GM12801 (cell line): ENCODE results near the gene FBH1.

Source experiments
- CTCF ChIP-seq: IDR thresholded peaks from one replicate; pipeline ENCODE4 v1.5.1; 2011; ENCODE audit warnings: control low read depth; ENCODE audit not compliant: insufficient read length; ENCODE audit errors: extremely low read depth

The FBH1 gene

GRCh38 chr10:5873515-5873995 lies 16.5 kb upstream of the FBH1 start:
- no peak for TF ChIP-seq CTCF

- TF ChIP-seq CTCF, result no peak
Observed at GRCh38 chr10:5876181-5876768, 13.8 kb upstream of the FBH1 start.

- TF ChIP-seq CTCF, result no peak
Observed at GRCh38 chr10:5882961-5883360, 7.1 kb upstream of the FBH1 start.

DNA sequence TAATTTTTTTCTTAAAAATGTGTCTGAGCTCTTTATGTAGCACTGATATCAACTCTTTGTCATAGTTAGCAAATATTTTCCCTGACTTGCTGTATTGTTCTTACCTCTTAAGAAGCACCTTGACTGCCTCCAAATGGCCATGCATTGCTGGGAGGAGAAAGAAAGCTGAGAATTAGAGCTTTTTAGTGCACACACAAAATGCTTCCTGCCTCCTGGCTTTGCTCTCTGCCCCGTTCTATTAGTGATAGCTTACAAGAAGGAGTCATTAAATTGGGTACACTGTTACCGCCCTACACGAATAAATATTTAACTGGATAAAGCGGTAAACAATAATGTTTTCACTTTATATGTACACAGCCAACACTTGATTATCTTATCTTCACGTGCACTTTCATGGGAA lies 4.4 kb upstream of the FBH1 start:
- TF ChIP-seq CTCF, result no peak

DNA sequence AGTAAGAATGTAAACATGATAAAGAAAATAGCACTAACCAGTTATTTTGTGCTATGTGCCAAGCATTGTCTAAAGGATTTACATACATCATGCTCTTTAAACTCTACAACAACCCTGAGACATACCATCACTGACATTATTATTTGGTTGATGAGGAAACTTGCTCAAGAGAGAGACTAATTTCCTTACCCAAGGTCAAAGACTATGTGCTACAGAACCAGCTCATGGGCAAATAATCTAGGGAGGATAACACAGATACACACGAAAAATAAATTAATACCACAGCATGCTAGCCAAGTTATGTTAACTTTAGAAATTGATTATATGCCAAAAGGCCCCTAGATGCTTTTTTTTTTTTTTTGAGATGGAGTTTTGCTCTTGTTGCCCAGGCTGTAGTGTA lies 3.0 kb upstream of the FBH1 start:
- TF ChIP-seq CTCF, result no peak

DNA sequence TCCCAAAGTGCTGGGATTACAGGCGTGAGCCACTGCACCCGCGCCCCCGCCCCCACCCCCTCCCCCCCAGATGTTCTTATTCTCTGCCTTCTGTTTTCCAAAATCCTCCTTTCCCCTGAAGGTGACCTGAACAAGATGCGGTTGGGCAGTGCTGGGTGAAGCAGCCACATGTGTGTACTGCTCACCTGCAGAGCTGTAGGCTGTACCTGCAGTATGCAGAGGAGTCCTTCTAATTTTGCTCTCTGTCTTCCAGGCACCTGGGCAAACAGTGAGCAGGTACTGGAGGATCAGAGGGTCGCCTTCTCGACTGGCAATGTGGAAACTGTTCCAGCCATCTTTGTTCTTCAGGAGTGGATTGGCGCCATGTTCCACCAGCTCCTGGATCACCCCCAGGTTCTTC lies 2.4 kb upstream of the FBH1 start:
- TF ChIP-seq CTCF, result no peak

GRCh38 chr10:5888351-5888750 lies 1.7 kb upstream of the FBH1 start:
- TF ChIP-seq CTCF, result no peak
